ENCODE results near the gene SAMD4A.
A peak's percentile ranks its signal among the peaks of the same experiment; 100 is the strongest.

The SAMD4A gene

GRCh38 chr14:54756656-54757392, 189.9 kb downstream of the SAMD4A start:
- no peak for DNase-seq (ENCODE audit: low spot score)

- DNase-seq (ENCODE audit: low spot score): no peak
Measured at GRCh38 chr14:54758041-54758440, 191.1 kb downstream of the SAMD4A start.

- DNase-seq (ENCODE audit: low spot score): no peak
Measured at GRCh38 chr14:54759982-54760585, 193.2 kb downstream of the SAMD4A start.

- no peak for DNase-seq (ENCODE audit: low spot score)
Measured at GRCh38 chr14:54760866-54761575, 194.1 kb downstream of the SAMD4A start.

GRCh38 chr14:54761835-54762234, 194.9 kb downstream of the SAMD4A start:
- no peak for DNase-seq (ENCODE audit: low spot score)

- no peak for DNase-seq (ENCODE audit: low spot score)
Measured at GRCh38 chr14:54762296-54762695, 195.4 kb downstream of the SAMD4A start.

- no peak for DNase-seq (ENCODE audit: low spot score)
Measured at GRCh38 chr14:54763761-54764160, 196.8 kb downstream of the SAMD4A start.

GRCh38 chr14:54766276-54767138, 199.6 kb downstream of the SAMD4A start:
- no peak for DNase-seq (ENCODE audit: low spot score)

- DNase-seq (ENCODE audit: low spot score): no peak
Measured at GRCh38 chr14:54767139-54767431, 200.2 kb downstream of the SAMD4A start.

GRCh38 chr14:54767450-54767849, 200.5 kb downstream of the SAMD4A start:
- DNase-seq (ENCODE audit: low spot score): no peak

GRCh38 chr14:54768501-54769129, 201.7 kb downstream of the SAMD4A start:
- no peak for DNase-seq (ENCODE audit: low spot score)

GRCh38 chr14:54769951-54770863, 203.3 kb downstream of the SAMD4A start:
- no peak for DNase-seq (ENCODE audit: low spot score)

- no peak for DNase-seq (ENCODE audit: low spot score)
Measured at GRCh38 chr14:54771411-54772027, 204.6 kb downstream of the SAMD4A start.

GRCh38 chr14:54772451-54772881, 205.5 kb downstream of the SAMD4A start:
- DNase-seq (ENCODE audit: low spot score): no peak

- peak; percentile 86 for DNase-seq (ENCODE audit: low spot score)
Measured at GRCh38 chr14:54773171-54774006, 206.5 kb downstream of the SAMD4A start.

- no peak for DNase-seq (ENCODE audit: low spot score)
Measured at GRCh38 chr14:54774824-54775223, 207.9 kb downstream of the SAMD4A start.

GRCh38 chr14:54775486-54776140, 208.7 kb downstream of the SAMD4A start:
- DNase-seq (ENCODE audit: low spot score): no peak

- DNase-seq (ENCODE audit: low spot score): no peak
Measured at GRCh38 chr14:54776361-54777001, 209.6 kb downstream of the SAMD4A start.
